Measurements from ENCODE around the gene DUSP5. TPM values are rescaled to one million over a fixed set of nuclear protein-coding genes. Genes with fewer than 3 reads are reported as not detected.
A peak's percentile ranks its signal among the peaks of the same experiment; 100 is the strongest.

DUSP5 gene
- total RNA-seq, 4 donors from 2014 or later: 10.4 to 112 (median 17.5) TPM

DNA sequence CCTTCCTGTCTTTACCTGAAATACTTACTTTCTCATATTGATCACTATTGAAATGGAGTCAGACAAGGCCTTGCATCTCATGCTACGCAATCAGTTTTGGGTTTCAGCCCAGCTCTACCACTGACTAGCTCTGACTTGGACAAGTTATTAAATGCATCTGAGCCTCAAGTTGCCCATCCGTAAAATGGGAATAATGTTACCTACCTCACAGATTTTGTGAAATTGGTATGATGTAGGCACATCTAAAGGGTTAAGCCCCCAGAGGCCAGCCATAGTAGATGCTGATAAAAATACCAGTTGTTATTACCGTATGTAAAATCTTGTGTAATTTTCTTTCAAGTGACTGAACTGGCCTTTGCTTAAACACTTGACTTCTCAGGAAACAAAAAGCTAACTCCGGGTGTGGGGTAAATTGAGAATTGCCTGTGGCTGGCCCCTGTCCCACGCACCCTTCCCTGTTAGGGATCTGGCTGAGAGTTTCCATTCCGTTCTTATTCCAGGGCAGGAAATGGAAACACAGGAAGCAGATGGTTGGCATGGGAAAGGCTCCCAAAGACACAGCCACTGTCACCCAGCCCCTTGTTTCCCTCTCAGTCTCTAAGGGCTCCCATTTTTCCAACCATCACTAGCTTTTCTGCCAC lies 7.5 kb downstream of the DUSP5 start:
- H3K27me3 ChIP-seq: no peaks in the 10 kb centered on the region
- TF ChIP-seq, protein P1, sequence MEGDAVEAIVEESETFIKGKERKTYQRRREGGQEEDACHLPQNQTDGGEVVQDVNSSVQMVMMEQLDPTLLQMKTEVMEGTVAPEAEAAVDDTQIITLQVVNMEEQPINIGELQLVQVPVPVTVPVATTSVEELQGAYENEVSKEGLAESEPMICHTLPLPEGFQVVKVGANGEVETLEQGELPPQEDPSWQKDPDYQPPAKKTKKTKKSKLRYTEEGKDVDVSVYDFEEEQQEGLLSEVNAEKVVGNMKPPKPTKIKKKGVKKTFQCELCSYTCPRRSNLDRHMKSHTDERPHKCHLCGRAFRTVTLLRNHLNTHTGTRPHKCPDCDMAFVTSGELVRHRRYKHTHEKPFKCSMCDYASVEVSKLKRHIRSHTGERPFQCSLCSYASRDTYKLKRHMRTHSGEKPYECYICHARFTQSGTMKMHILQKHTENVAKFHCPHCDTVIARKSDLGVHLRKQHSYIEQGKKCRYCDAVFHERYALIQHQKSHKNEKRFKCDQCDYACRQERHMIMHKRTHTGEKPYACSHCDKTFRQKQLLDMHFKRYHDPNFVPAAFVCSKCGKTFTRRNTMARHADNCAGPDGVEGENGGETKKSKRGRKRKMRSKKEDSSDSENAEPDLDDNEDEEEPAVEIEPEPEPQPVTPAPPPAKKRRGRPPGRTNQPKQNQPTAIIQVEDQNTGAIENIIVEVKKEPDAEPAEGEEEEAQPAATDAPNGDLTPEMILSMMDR (IDR thresholded peaks at IDR 0.05): no peak
- no peak for TF ChIP-seq POLR2A (IDR thresholded peaks at IDR 0.05)
- H3K9me3 ChIP-seq: no peaks in the 10 kb centered on the region
- no peak overlapping the region for H3K4me3 ChIP-seq
- no peaks in the 10 kb centered on the region for H3K36me3 ChIP-seq
- H3K27ac ChIP-seq: peak overlapping the region; percentile 83 to 97
- H3K4me1 ChIP-seq: peaks cover 0 to 8% of the 10 kb centered on the region in 2 donors
- DNase-seq: no peak
- intact Hi-C loops (cut with DNase I; ENCODE audit: low total_unique reads): no loop called here

DNA sequence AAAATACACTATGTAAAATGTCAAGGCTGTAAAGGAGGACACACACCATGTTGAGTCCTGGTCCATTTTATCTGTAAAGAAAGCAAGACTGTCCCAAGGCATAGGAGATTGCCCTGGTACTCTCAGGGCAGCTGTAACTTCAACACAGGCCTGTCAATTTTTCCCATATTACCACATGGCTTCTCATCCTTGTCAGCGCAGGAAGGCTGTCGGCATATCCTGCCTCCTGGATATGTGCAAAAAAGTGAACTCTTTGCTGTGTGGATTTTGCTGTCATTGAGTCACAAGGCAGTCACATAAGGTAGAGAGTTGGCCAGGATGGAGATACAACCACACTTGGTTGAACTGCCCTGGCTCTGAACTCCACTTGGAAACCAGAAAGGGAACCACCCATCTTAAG lies 8.7 kb downstream of the DUSP5 start:
- no peaks in the 10 kb centered on the region for H3K9me3 ChIP-seq
- intact Hi-C loops (cut with DNase I; ENCODE audit: low total_unique reads): no loop called here
- TF ChIP-seq, protein P1 (IDR thresholded peaks at IDR 0.05): no peak
- no peak for TF ChIP-seq POLR2A (IDR thresholded peaks at IDR 0.05)
- no peaks in the 10 kb centered on the region for H3K36me3 ChIP-seq
- H3K4me1 ChIP-seq: peaks cover 0 to 8% of the 10 kb centered on the region in 2 donors
- no peak overlapping the region for H3K4me3 ChIP-seq
- H3K27me3 ChIP-seq: no peaks in the 10 kb centered on the region
- H3K27ac ChIP-seq: peak overlapping the region in 1 of 2 donors; percentile 83
- DNase-seq: no peak

DNA sequence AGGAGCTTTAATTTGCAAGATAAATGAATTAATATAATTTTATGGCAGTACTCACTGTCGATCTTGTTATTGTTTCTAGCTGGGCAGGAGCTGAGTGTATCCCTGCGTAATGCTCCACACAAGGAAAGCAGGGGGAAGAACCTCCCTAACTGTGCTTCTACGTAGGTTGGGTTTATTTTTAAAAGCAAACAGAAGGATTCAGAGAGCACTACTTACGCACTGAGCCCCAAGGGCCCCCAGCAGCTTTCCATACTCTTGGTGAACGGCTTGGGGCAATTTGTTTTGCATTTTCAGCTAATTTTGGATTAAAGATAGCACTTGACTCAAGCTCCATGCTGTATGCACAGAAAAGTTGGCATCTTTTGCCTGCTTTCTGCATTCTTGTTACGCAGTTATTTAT lies 9.6 kb downstream of the DUSP5 start:
- no peak for DNase-seq
- H3K27ac ChIP-seq: no peak overlapping the region
- H3K36me3 ChIP-seq: no peaks in the 10 kb centered on the region
- H3K27me3 ChIP-seq: no peaks in the 10 kb centered on the region
- intact Hi-C loops (cut with DNase I; ENCODE audit: low total_unique reads): no loop called here
- no peaks in the 10 kb centered on the region for H3K9me3 ChIP-seq
- no peak overlapping the region for H3K4me3 ChIP-seq
- TF ChIP-seq, protein P1 (IDR thresholded peaks at IDR 0.05): no peak
- TF ChIP-seq POLR2A (IDR thresholded peaks at IDR 0.05): no peak
- H3K4me1 ChIP-seq: peaks cover 0 to 8% of the 10 kb centered on the region in 2 donors

DNA sequence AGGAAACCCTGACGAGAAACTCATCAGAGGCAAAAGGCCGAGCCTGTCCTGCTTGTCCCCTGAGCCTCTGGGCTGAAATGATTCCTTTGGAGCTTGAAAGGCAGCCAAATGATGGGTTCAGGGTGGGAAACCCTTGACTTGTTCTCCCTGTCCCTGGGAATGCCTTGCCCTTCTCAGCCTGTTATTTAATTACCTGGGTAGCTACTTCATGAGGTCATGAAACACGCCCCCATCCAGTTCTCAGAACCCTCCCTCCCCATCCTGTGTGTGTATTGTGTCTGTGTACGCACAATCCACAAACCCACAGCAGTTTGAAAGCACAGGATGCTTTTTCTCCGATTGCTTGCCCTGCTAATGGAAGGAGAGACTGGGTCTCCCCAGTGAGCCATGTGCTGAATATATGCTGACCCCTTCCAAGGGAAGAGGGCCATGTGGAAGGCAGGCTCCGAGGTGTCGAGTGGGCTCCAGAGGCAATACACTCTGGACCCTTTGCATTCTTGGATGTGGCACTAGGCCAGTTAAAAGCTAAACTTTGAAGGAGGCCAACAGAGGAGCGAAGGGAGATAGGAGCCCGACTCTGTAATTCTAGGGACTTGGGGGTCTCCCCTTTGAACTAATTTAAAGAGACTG lies 10.6 kb downstream of the DUSP5 start:
- H3K27ac ChIP-seq: peak overlapping the region; percentile 23 to 31
- no peaks in the 10 kb centered on the region for H3K9me3 ChIP-seq
- intact Hi-C loops (cut with DNase I; ENCODE audit: low total_unique reads): no loop called here
- no peaks in the 10 kb centered on the region for H3K27me3 ChIP-seq
- H3K4me3 ChIP-seq: no peak overlapping the region
- TF ChIP-seq, protein P1 (IDR thresholded peaks at IDR 0.05): no peak
- no peak for TF ChIP-seq POLR2A (IDR thresholded peaks at IDR 0.05)
- H3K4me1 ChIP-seq: peaks cover 0 to 6% of the 10 kb centered on the region in 2 donors
- DNase-seq: no peak
- no peaks in the 10 kb centered on the region for H3K36me3 ChIP-seq

DNA sequence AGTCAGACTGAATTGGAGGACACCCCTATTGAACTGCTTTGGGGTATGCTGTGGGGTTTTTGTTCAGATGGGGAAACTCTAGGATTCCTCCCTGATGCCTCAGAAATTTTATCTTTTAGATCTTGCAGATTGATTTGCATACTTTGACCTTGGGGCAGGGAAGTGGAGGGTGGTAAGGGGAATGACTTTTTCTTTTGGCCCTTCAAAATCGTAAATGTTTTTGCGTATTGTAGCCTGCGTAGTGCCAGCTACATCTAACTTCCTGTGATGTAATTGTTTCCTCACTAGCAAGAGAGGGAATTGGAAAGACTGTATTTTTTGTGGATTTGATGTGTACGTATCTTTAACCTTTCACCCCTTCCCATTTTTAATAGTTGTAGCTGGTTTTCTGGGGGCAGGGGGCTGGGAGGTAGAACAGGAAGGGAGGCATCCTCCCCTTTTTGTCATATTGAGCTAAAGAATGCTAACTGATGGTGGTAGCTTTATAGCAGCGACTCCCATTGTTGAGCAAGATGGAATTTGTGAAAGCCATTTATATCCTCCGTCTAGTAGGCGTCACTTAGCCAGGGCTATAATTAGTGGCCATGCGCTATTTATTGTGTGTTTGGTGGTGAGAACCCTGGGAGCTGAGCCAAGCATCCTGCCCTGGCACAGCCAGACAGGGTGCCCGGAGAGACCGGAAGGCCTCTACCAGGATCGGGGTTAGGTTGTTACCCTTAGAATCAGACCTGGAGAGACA lies 11.3 kb downstream of the DUSP5 start:
- intact Hi-C loops (cut with DNase I; ENCODE audit: low total_unique reads): no loop called here
- DNase-seq: no peak
- no peaks in the 10 kb centered on the region for H3K4me1 ChIP-seq
- peak overlapping the region; percentile 23 to 31 for H3K27ac ChIP-seq
- H3K36me3 ChIP-seq: no peaks in the 10 kb centered on the region
- H3K4me3 ChIP-seq: no peak overlapping the region
- no peaks in the 10 kb centered on the region for H3K9me3 ChIP-seq
- TF ChIP-seq, protein P1 (IDR thresholded peaks at IDR 0.05): no peak
- no peak for TF ChIP-seq POLR2A (IDR thresholded peaks at IDR 0.05)
- H3K27me3 ChIP-seq: no peaks in the 10 kb centered on the region

Data from uterus (tissue), 4 donors.